ENCODE measurements around the gene CAMTA1. TPM values are rescaled to one million over a fixed set of nuclear protein-coding genes. Genes with fewer than 3 reads are reported as not detected.

Gene CAMTA1
- total RNA-seq, 2 experiments from 2014 or later: 43.9 to 73.3 TPM

- H3K4me2 ChIP-seq (ENCODE audit: low read length): no peak overlapping the region
- CTCF ChIA-PET (ENCODE audit: unreplicated experiment): interaction anchor here (0.6 kb wide), 1 partner anchor 84 kb away, joined by 3 read pairs; no protein-coding TSS in a partner anchor
- H3K4me3 ChIP-seq (ENCODE audit: low read depth, low read length, poor library complexity, severe bottlenecking): no peak overlapping the region
- TF ChIP-seq, protein P1, sequence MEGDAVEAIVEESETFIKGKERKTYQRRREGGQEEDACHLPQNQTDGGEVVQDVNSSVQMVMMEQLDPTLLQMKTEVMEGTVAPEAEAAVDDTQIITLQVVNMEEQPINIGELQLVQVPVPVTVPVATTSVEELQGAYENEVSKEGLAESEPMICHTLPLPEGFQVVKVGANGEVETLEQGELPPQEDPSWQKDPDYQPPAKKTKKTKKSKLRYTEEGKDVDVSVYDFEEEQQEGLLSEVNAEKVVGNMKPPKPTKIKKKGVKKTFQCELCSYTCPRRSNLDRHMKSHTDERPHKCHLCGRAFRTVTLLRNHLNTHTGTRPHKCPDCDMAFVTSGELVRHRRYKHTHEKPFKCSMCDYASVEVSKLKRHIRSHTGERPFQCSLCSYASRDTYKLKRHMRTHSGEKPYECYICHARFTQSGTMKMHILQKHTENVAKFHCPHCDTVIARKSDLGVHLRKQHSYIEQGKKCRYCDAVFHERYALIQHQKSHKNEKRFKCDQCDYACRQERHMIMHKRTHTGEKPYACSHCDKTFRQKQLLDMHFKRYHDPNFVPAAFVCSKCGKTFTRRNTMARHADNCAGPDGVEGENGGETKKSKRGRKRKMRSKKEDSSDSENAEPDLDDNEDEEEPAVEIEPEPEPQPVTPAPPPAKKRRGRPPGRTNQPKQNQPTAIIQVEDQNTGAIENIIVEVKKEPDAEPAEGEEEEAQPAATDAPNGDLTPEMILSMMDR (conservative IDR thresholded peaks at IDR 0.05; ENCODE audit: low read length): no peak
- no peak for TF ChIP-seq EZH2phosphoT487 (IDR thresholded peaks at IDR 0.05; ENCODE audit: borderline replicate concordance, low read depth, low read length)
- no peaks in the 10 kb centered on the region for H4K20me1 ChIP-seq (ENCODE audit: insufficient read depth, low read length)
- DNase-seq (ENCODE audit: low spot score): no peak
- 0 out of 2 replicates have a peak, but pooled peaks cover 5% of the 10 kb centered on the region for H3K9me3 ChIP-seq (ENCODE audit: low read length)
- no peaks in the 10 kb centered on the region for H3K79me2 ChIP-seq (ENCODE audit: insufficient read depth, low read depth, low read length)
- intact Hi-C loops (cut with micrococcal nuclease; ENCODE audit: unreplicated experiment): no loop called here
- POLR2A ChIA-PET: no interaction called here
- H3K4me1 ChIP-seq (ENCODE audit: insufficient read depth, low read length, poor library complexity, severe bottlenecking): no peaks in the 10 kb centered on the region
- H3K9me2 ChIP-seq (ENCODE audit: insufficient read depth, low read length): no peaks in the 10 kb centered on the region
- H2AFZ ChIP-seq (ENCODE audit: low read length): no peak overlapping the region
- H3K27ac ChIP-seq (ENCODE audit: low read depth, low read length, poor library complexity, severe bottlenecking): no peak overlapping the region
- no peaks in the 10 kb centered on the region for H3K36me3 ChIP-seq (ENCODE audit: insufficient read depth, low read length)
- BruUV-seq (replicated peaks): no TSS peak
Observed at GRCh38 chr1:7501084-7501491, 715.8 kb downstream of the CAMTA1 start.

DNA sequence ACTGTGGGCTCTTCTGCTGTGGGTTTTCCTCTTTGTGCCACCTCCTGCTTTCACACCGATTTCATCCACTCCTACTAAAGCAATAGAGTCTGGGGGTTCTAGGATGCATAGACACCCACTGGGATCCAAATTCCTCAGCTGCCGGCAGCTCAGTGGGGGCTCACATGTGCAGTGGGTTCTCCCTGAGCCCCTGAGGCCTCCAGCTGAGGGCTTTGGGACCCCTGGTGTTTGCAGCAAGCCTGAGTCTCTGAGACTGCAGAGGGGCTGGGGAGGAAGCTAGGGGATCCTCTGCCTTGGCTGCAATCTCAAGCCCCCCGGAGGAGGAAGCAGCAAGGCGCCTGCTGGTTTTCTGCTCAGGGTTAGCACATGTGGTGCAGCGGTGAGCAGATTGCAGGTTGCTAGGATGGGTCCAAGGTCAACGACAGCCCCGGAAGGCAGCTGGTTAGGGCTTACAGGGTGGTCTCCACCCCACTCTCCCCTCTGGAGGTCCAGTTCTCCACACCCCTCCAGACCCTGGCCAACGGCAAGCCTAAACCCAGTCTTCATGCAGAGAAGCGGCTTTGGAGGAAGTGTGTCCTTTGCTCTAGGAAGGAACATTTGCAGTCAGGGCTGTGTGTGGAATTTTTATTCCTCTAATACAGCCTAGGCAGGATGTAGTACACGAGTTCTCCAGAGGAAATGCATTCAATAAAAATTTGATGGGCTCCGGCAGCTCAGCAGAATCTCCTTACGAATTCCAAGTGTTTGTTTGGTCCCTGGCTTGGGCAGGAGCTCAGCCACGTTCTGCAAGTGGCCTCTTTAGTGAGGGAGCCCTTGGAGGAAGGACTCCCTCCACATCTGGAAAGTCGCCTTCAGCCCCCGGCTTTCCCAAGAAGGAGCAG, 716.7 kb downstream of the CAMTA1 start:
- H3K36me3 ChIP-seq (ENCODE audit: insufficient read depth, low read length): no peaks in the 10 kb centered on the region
- POLR2A ChIA-PET: no interaction called here
- CTCF ChIA-PET (ENCODE audit: unreplicated experiment): interaction anchor here (0.6 kb wide), 1 partner anchor 83 kb away, joined by 3 read pairs; no protein-coding TSS in a partner anchor
- no peak overlapping the region for H3K27ac ChIP-seq (ENCODE audit: low read depth, low read length, poor library complexity, severe bottlenecking)
- no peaks in the 10 kb centered on the region for H3K79me2 ChIP-seq (ENCODE audit: insufficient read depth, low read depth, low read length)
- no peak for TF ChIP-seq EZH2phosphoT487 (IDR thresholded peaks at IDR 0.05; ENCODE audit: borderline replicate concordance, low read depth, low read length)
- TF ChIP-seq, protein P1 (conservative IDR thresholded peaks at IDR 0.05; ENCODE audit: low read length): no peak
- no peak overlapping the region for H2AFZ ChIP-seq (ENCODE audit: low read length)
- BruUV-seq (replicated peaks): no TSS peak
- no peak overlapping the region for H3K4me3 ChIP-seq (ENCODE audit: low read depth, low read length, poor library complexity, severe bottlenecking)
- H4K20me1 ChIP-seq (ENCODE audit: insufficient read depth, low read length): no peaks in the 10 kb centered on the region
- intact Hi-C loops (cut with micrococcal nuclease; ENCODE audit: unreplicated experiment): no loop called here
- no peak overlapping the region for H3K4me2 ChIP-seq (ENCODE audit: low read length)
- H3K4me1 ChIP-seq (ENCODE audit: insufficient read depth, low read length, poor library complexity, severe bottlenecking): no peaks in the 10 kb centered on the region
- DNase-seq (ENCODE audit: low spot score): no peak
- 0 out of 2 replicates have a peak, but pooled peaks cover 5% of the 10 kb centered on the region for H3K9me3 ChIP-seq (ENCODE audit: low read length)
- no peaks in the 10 kb centered on the region for H3K9me2 ChIP-seq (ENCODE audit: insufficient read depth, low read length)
